GM06990 (cell line): ENCODE data around the gene ZNF415.
"Not testable (repeated sequence)": the region's sequence is repeated elsewhere in the genome, so short reads cannot be mapped to it uniquely, and the experiment has no call there.

ENCODE experiments used
- DNase-seq: peaks from one replicate; pipeline ENCODE4 v3.0.0-alpha.2; 2011; ENCODE audit not compliant: insufficient read length; ENCODE audit errors: extremely low read depth
- H3K27me3 ChIP-seq: replicated peaks from 2 replicates; pipeline ENCODE4 v1.6.0; 2011; ENCODE audit warnings: low read length; ENCODE audit not compliant: control insufficient read depth, insufficient read depth
- H3K36me3 ChIP-seq: 2 replicates; pipeline ENCODE4 v1.5.1; 2011; ENCODE audit warnings: low read length; ENCODE audit not compliant: control insufficient read depth, insufficient read depth
- H3K4me3 ChIP-seq: replicated peaks from 2 replicates; pipeline ENCODE4 v1.5.1; 2011; ENCODE audit warnings: low read depth, mild to moderate bottlenecking, control low read depth, low read length
- CTCF ChIP-seq: IDR thresholded peaks from 2 replicates; pipeline ENCODE4 v1.5.1; 2011; ENCODE audit warnings: low read length, control low read depth, mild to moderate bottlenecking, inconsistent platforms; ENCODE audit not compliant: insufficient read depth, poor library complexity, severe bottlenecking

Gene ZNF415

GRCh38 chr19:53102206-53102755 lies 30.4 kb downstream of the ZNF415 start:
- Histone ChIP-seq H3K27me3 (no peaks in the 10 kb centered on the region), H3K4me3 (peak overlapping the region; percentile 81), H3K36me3 (peaks cover 4% of the 10 kb centered on the region)
- DNase-seq, result no peak
- TF ChIP-seq CTCF, result no peak

- DNase-seq, result no peak
- Histone ChIP-seq H3K27me3 (no peaks in the 10 kb centered on the region), H3K36me3 (peaks cover 4% of the 10 kb centered on the region), H3K4me3 (peak overlapping the region; percentile 81)
- TF ChIP-seq CTCF, result no peak
Measured at GRCh38 chr19:53101518-53101917, 31.2 kb downstream of the ZNF415 start.

DNA sequence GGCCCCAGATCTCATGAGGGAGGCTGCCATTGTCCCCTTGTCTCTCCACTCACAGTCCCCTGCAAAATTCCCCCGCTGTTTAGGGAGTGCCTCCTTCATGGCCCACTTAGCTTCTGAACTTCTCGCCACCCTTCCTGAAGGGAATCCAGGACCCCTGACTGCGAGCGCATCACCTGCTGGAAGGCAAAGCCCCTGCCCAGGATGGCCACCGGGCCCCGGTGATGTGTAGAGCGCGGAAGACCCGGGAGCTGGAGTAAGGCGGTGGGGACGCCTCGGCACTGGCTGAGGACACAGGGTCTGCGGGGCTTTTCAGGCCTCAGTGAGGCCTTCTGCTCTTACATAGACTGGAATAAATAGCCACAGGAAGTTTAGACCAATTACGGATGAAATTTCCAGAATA lies 34.1 kb downstream of the ZNF415 start:
- H3K36me3 ChIP-seq, H3K4me3 ChIP-seq, DNase-seq, H3K27me3 ChIP-seq: not testable (repeated sequence)

DNA sequence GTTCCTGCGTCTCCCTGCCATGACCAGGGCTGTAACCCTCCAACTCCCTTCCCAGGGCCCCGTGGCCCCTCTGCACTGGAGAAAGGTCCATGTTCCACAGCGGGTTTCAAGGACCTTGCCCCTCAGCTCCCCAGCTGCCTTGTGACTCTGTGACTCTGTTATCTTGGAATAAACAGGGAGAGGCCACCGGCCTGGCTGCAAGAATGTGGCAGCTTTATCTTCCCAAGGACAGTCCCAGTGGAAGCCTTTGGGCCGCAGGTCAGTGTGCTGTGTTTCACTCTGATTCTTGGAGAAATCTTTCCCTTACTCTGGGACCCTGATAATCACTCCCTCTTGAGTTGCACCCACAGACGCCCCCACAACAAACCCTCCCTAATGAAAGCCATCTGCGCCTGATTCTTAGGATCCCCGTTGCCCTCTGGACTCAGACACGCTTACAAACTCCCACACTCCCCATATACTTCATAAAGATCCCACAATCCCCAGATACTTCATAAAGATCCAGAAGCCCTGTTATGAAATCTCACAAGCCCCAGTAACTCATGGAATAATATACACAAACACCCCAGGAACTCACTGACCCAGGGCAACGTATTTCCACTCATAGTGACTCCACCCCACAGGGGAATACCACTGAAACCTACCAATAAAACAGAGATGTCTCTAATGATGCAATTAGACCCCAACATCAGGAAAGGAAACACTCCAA lies 35.6 kb downstream of the ZNF415 start:
- not testable (repeated sequence) for H3K27me3 ChIP-seq, H3K4me3 ChIP-seq, H3K36me3 ChIP-seq, DNase-seq

DNA sequence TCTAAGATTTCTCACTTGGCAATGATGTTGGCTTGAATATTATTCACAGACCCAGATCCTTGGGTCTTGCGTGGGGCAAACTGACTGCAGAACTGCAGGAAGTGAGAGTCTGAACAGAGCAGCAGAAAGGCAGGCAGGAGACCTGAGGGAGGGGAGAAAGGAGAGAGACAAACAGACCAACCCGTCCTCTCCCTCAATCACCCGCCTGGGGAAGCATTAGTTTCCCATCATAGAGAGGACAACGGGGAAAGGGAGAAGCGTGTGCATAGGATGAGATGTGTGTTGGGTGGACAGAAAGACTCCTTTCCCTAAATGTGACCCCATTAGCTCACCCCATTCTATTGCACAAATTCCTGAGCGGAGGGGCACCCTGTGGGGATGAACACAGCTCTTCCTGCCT lies 36.1 kb downstream of the ZNF415 start:
- not testable (repeated sequence) for H3K4me3 ChIP-seq, H3K36me3 ChIP-seq, H3K27me3 ChIP-seq, DNase-seq

DNA sequence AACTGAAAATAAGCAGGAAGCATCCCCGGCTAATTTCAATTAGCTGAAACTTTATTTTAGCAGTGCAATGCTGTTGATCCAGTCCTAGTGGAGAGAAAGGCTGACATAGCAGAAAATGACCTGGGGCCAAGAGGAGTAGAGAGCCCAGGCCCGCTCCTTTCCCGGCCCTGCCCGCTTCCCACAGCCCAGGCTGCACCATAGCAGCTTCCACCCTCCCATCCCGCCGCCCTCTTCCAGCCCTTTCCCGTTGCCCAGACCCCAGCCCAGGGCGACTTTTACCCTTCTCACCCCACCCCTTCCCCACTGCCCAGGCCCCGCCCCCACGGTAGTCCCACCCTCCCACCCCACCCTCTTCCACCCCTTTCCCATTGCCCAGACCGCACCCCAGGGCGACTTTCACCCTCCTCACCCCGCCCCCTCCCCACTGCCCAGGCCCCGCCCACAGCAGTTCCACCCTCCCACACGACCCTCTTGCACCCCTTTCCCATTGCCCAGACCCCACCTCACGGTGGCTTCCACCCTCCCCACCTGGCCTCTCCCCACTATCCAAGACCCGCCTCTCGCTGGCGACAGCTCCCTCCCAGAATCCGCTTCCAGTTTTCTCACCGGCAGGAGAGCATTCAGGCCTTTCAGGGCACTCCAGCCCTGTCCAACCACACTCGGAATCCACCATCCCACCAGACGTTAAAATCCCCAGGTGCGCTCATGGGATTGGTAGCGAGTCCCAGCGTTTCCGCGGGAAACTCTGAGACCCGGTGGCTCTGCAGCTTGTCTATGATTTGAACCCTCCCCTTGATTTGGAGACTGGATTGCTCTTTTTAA lies 37.7 kb downstream of the ZNF415 start:
- Histone ChIP-seq H3K4me3 (no peak overlapping the region), H3K36me3 (peaks cover 13% of the 10 kb centered on the region), H3K27me3 (no peaks in the 10 kb centered on the region)
- TF ChIP-seq CTCF, result no peak
- no peak for DNase-seq

GRCh38 chr19:53092723-53093122 lies 40.0 kb downstream of the ZNF415 start:
- Histone ChIP-seq H3K27me3 (no peaks in the 10 kb centered on the region), H3K36me3 (peaks cover 12% of the 10 kb centered on the region)
- no peak for TF ChIP-seq CTCF

More at GRCh38 chr19:53092723-53093122, 40.0 kb downstream of the ZNF415 start:
- H3K4me3 ChIP-seq, result no peak overlapping the region
- DNase-seq, result no peak
